ENCODE results near the gene BCL7B. TPM values are rescaled to one million over a fixed set of nuclear protein-coding genes. Genes with fewer than 3 reads are reported as not detected.
A peak's percentile ranks its signal among the peaks of the same experiment; 100 is the strongest.

The BCL7B gene
- total and polyA plus RNA-seq, 10 of the 15 experiments (the other 5 are each of a cell fraction or from before 2014, with no cell fraction given), result 10.9 to 61.8 (median 50.2) TPM

- TF ChIP-seq CBX3 (IDR thresholded peaks at IDR 0.05; ENCODE audit: borderline replicate concordance, low read depth) (no peak), PAX5 (IDR thresholded peaks at IDR 0.05; ENCODE audit: borderline replicate concordance, low read depth, low read length) (no peak), ZNF274 (IDR thresholded peaks at IDR 0.05; ENCODE audit: insufficient read depth, insufficient read length) (no peak), HSF1 (IDR thresholded peaks at IDR 0.05; ENCODE audit: low read depth, low read length) (no peak), POU2F2 (IDR thresholded peaks at IDR 0.05; ENCODE audit: borderline replicate concordance, low read depth, low read length) (peak; percentile 15; the same call in 1 of the 3 replicates), NKRF (conservative IDR thresholded peaks at IDR 0.05) (peak; percentile 35), ASH2L (IDR thresholded peaks at IDR 0.05; ENCODE audit: borderline replicate concordance, low read depth) (peak; percentile 98; the same call in 1 of the 2 replicates), CUX1 (IDR thresholded peaks at IDR 0.05; ENCODE audit: insufficient replicate concordance, low read depth, low read length) (no peak), EP300 (IDR thresholded peaks at IDR 0.05; ENCODE audit: borderline replicate concordance in 1 of 2, control insufficient read depth in 1 of 2, low read depth in 2 of 2, low read length in 2 of 2) (no peak), LARP7 (IDR thresholded peaks at IDR 0.05) (no peak; the same call in 1 of the 2 replicates), USF2 (IDR thresholded peaks at IDR 0.05; ENCODE audit: borderline replicate concordance, low read depth, low read length) (no peak), GATAD2B (conservative IDR thresholded peaks at IDR 0.05; ENCODE audit: low read depth) (peak; percentile 75), TBL1XR1 (IDR thresholded peaks at IDR 0.05; ENCODE audit: low read depth, low read length) (no peak), ZSCAN29 (IDR thresholded peaks at IDR 0.05) (0 out of 2 replicates have a peak, but pooled peaks have one; percentile 9), KLF5 (IDR thresholded peaks at IDR 0.05; ENCODE audit: partially characterized antibody) (no peak), IRF3 (IDR thresholded peaks at IDR 0.05) (no peak)
Measured at GRCh38 chr7:73557397-73558257, at the start of gene BCL7B (continued).
